ENCODE measurements around the gene PKNOX1.
"Not testable (repeated sequence)": the region's sequence is repeated elsewhere in the genome, so short reads cannot be mapped to it uniquely, and the experiment has no call there.

PKNOX1 gene

DNA sequence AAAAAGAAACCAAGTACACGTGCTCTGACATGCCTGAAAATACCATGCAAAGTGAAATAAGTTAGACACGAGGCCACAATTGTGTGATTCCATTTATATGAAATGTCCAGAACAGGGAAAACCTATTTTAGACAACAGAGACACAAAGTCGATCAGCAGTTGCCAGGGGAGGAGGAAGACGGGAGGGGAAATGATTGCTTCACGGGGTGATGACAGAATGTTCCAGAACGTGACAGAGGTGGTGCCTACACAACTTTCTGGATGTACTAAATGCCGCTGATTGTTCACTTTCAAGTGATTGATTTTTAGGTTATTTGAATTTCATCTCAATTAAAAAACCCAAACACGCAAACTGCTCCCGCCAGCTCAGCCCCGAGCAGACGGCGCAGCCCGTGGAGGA lies 78.8 kb downstream of the PKNOX1 start:
- DNase-seq (ENCODE audit: low read depth in 2 of 2): not testable (repeated sequence)

DNA sequence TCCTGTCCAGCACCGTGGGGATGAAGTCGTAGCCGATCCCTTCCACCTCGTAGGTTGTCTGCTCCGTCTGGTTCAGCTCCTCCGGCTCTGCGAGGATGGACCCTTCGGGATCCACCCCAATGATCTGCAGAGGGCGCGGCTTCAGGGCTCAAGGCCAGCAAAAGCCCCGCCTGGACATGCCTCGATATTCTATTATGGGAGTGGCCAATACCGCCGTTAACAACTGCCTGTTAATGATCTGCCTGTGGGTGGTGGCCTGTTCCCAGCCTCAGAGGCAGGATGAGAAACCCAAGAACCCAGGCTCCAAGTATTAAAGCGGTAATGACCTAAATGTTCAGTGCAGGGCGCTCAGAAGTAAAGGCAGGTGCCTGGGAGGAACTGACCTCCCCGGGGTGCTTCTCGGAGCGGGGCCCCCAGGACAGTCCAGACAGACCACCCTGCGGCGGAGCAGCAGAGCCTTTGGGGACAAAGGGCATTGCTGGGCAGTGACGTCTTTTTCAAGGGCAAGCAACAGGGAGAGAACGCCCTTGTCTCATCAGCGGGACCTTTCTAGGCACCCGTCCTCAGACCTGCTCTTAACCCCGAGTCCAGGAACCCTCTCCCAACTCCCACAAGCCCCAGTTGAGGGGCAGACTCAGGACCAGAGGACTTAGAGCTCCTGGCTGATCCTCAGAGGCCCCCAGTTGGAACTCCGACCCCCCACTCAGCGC lies 88.7 kb downstream of the PKNOX1 start:
- DNase-seq (ENCODE audit: low read depth in 2 of 2): not testable (repeated sequence)

DNA sequence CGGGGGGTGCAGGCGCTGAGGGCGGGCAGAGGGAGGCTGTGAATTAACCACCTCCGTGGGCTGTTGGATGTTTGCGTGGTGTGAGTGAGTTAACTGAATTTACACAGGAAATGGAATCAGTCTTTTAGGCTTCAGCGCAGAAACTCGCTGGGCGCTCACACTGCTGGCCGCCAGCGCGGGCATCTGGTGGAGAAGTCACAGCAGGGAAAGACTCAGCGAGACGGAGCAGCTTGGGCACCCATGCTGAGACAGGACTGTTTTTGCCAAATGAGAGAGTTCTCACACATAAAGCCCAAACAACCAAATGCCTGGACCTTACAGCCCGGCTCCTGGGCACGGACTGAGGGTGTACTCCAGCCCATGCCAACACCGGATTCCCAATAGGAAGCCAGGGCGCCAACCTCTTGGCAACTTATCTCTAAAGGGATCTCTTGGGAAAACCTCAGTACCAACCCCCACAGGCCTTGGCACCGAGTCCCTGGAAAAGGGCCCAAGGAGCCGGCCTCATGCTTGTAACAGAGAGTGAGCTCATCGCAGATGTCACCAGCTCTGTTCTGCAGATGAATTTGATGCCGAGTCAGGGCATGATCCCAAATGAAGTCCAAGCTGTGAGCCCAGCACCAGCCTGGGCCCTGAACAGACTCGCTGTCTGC lies 90.0 kb downstream of the PKNOX1 start:
- not testable (repeated sequence) for DNase-seq (ENCODE audit: low read depth in 2 of 2)

- DNase-seq (ENCODE audit: low read depth in 2 of 2): not testable (repeated sequence)
Measured at GRCh38 chr21:43065991-43066390, 91.6 kb downstream of the PKNOX1 start.

- DNase-seq (ENCODE audit: low read depth in 2 of 2): not testable (repeated sequence)
Measured at GRCh38 chr21:43066690-43067089, 92.3 kb downstream of the PKNOX1 start.

- DNase-seq (ENCODE audit: low read depth in 2 of 2): not testable (repeated sequence)
Measured at GRCh38 chr21:43068065-43068464, 93.7 kb downstream of the PKNOX1 start.

GRCh38 chr21:43069682-43070081 lies 95.3 kb downstream of the PKNOX1 start:
- DNase-seq (ENCODE audit: low read depth in 2 of 2): not testable (repeated sequence)

DNA sequence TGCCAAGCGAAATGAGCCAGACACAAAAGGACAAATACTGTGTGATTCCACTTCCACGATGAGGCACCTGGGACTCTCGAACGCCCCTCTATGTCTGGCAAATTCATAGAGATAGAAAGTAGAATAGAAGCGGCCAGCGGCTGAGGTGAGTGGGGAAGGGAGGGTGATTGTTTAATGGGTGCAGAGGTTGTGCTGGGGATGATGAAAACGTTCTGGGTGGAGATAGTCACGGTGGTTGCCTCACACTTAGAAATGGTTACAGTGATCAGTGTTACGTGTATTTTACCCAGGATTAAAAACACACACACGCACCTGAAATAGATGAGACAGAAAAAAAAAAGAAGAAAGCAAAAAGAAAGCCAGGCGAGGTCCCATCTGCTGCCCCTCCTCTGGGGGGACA lies 98.4 kb downstream of the PKNOX1 start:
- not testable (repeated sequence) for DNase-seq (ENCODE audit: low read depth in 2 of 2)

DNA sequence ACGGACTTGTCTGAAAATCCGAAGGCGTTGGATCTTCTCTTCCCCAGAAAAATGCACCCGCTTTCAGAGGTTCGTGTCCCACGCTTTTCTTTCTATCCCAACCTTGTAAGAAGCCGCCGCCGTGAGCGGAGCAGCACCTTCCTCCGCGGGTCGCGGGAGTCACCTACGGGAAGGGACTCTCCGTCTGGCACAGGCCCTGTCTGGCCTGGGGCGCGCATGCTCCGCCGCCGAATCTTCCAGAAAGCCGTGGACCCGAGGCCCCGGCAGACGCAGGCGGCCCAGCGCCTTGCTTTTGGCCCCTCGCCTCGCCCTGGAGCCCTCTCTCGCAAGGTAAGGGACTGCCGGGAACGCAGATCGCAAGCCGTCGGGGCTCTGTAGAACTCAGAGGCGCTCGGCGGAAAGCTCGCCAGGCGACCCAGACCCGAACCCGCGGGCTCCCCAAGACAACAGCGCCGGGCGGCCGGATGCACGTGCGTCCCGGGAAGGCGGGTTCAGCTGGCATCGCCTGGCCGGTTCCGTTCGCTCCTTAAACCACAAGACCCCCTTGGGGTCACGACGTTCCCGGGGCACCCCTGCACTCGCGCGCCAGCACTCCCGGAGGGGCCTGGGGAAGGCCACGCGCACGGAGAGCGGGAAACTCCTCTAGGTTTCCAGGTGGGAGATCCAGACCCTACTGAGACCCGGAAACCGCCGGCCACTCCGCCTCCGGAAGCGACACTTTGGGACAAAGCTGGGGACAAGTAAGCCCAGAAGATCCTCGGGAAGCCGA lies 100.2 kb downstream of the PKNOX1 start:
- DNase-seq (ENCODE audit: low read depth in 2 of 2): not testable (repeated sequence)

GRCh38 chr21:43075170-43076022 lies 101.0 kb downstream of the PKNOX1 start, which contains the start of gene CBS:
TSS of gene CBS (minus strand) at chr21:43075835. CDS start at chr21:43072193, 3,642 bp downstream.
- not testable (repeated sequence) for DNase-seq (ENCODE audit: low read depth in 2 of 2)

DNA sequence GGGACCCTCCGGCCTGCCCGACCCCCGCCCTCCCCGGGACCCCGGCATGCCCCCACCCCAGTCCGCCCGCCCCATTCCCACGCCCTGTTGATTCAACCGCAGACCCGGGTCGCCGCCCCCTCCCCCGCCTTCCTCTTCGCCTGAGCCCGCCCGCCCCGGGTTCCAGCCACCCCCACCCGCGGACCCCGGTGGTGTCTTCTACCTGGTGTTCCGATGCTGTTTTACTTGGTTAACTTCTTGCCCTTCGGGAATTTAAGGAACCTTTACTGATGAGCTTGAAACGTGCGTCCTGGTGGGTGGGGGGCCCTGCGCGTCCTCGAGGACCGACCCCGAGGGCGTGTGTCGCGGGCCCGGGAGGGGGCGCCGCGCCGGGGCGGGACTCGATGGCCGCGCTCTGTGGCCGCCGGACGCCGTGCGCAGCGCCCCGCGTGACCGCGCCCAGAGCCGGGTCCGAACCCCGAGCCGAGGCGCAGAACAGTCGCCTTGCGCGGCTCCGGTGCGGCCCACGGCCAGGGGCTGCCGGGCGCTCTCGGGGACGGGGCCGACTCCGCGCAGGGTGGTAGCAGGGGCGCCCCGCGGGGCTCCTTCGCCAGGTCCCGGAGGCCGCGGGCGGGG lies 101.8 kb downstream of the PKNOX1 start:
- not testable (repeated sequence) for DNase-seq (ENCODE audit: low read depth in 2 of 2)

- DNase-seq (ENCODE audit: low read depth in 2 of 2): not testable (repeated sequence)
Measured at GRCh38 chr21:43076643-43077042, 102.3 kb downstream of the PKNOX1 start.

GRCh38 chr21:43082587-43083300 lies 108.4 kb downstream of the PKNOX1 start:
- not testable (repeated sequence) for DNase-seq (ENCODE audit: low read depth in 2 of 2)
